ENCODE results near the gene CTSE. TPM values are rescaled to one million over a fixed set of nuclear protein-coding genes. Genes with fewer than 3 reads are reported as not detected.

CTSE gene
- total and polyA plus RNA-seq, 9 of the 15 experiments (the other 6 are each of a cell fraction or from before 2014, with no cell fraction given): 0.04 to 0.18 (median 0.09) TPM; not detected in 4

DNA sequence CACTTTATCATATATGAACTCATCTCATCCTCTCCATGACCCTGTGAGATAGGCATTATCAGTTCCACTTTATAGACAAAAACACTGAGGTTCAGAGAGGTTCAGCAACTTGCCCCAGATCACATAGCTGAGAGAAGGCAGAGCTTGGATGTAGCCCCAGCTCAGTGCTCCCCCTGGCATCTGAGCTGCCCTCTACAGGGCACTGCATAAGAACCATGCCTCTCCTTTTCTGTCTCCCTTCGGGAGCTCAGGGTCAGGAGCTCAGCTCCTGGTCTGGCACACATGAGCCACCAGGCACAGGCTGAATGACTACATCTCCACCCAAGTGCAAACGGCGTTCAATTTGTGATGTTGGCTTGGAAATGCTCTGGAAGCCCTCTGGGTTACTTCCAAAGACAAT lies 37.4 kb downstream of the CTSE start:
- Histone ChIP-seq H3K36me3 (ENCODE audit: control insufficient read depth, insufficient read depth, low read length) (no peaks in the 10 kb centered on the region), H3K4me2 (ENCODE audit: insufficient read depth, low read length) (no peak overlapping the region), H3K4me1 (replicated peaks in 1 of 2; ENCODE audit: control insufficient read depth in 2 of 2, insufficient read depth in 2 of 2, low read length in 2 of 2) (no peaks in the 10 kb centered on the region; a peak in 1 of 5 replicates), H3K9ac (ENCODE audit: insufficient read depth in 1 of 2, low read depth in 2 of 2, low read length in 2 of 2) (no peak overlapping the region), H3K79me2 (ENCODE audit: control insufficient read depth, insufficient read depth, low read length) (no peaks in the 10 kb centered on the region), H3K27ac (ENCODE audit: extremely low read depth, low read depth, low read length) (no peak overlapping the region), H3K4me3 (no peak overlapping the region), H3K9me1 (ENCODE audit: control insufficient read depth, insufficient read depth, low read length) (no peaks in the 10 kb centered on the region), H2AFZ (ENCODE audit: low read depth, low read length) (no peak overlapping the region), H3K27me3 (ENCODE audit: control insufficient read depth in 2 of 2, insufficient read depth in 2 of 2, low read length in 2 of 2) (peaks cover 11 to 51% of the 10 kb centered on the region in 2 experiments; a peak in 4 of 5 replicates), H4K20me1 (replicated peaks; ENCODE audit: control insufficient read depth, insufficient read depth, low read length) (peaks cover 16% of the 10 kb centered on the region; the same call in 1 of the 2 replicates), H3K9me3 (replicated peaks; ENCODE audit: control insufficient read depth, insufficient read depth, low read depth, low read length) (no peaks in the 10 kb centered on the region)
- FAIRE-seq: no peak
- ChIA-PET CTCF (ENCODE audit: low intra/inter-chr PET ratio) (no interaction called here), POLR2A (interaction anchor here (0.9 to 1.4 kb wide), 3 partner anchors 9 to 40 kb away, joined by 4 to 6 read pairs (median 5); no protein-coding TSS in a partner anchor)
- in situ Hi-C loops (cut with MboI): no loop called here
- intact Hi-C loops (cut with micrococcal nuclease): no loop called here
- no peak for DNase-seq (ENCODE audit: extremely low read depth in 1 of 4, low spot score in 3 of 4)
- no peak for TF ChIP-seq ZSCAN32 (CRISPR knock-in tag; IDR thresholded peaks at IDR 0.05)
- no peak for TF ChIP-seq ZNF124 (CRISPR knock-in tag; IDR thresholded peaks at IDR 0.05)
- no peak for TF ChIP-seq SMARCE1 (IDR thresholded peaks at IDR 0.05)
- TF ChIP-seq ZNF316 (IDR thresholded peaks at IDR 0.05): no peak
- no peak for TF ChIP-seq ZNF644 (tag; IDR thresholded peaks at IDR 0.05; ENCODE audit: low read depth)
- TF ChIP-seq, protein P1, sequence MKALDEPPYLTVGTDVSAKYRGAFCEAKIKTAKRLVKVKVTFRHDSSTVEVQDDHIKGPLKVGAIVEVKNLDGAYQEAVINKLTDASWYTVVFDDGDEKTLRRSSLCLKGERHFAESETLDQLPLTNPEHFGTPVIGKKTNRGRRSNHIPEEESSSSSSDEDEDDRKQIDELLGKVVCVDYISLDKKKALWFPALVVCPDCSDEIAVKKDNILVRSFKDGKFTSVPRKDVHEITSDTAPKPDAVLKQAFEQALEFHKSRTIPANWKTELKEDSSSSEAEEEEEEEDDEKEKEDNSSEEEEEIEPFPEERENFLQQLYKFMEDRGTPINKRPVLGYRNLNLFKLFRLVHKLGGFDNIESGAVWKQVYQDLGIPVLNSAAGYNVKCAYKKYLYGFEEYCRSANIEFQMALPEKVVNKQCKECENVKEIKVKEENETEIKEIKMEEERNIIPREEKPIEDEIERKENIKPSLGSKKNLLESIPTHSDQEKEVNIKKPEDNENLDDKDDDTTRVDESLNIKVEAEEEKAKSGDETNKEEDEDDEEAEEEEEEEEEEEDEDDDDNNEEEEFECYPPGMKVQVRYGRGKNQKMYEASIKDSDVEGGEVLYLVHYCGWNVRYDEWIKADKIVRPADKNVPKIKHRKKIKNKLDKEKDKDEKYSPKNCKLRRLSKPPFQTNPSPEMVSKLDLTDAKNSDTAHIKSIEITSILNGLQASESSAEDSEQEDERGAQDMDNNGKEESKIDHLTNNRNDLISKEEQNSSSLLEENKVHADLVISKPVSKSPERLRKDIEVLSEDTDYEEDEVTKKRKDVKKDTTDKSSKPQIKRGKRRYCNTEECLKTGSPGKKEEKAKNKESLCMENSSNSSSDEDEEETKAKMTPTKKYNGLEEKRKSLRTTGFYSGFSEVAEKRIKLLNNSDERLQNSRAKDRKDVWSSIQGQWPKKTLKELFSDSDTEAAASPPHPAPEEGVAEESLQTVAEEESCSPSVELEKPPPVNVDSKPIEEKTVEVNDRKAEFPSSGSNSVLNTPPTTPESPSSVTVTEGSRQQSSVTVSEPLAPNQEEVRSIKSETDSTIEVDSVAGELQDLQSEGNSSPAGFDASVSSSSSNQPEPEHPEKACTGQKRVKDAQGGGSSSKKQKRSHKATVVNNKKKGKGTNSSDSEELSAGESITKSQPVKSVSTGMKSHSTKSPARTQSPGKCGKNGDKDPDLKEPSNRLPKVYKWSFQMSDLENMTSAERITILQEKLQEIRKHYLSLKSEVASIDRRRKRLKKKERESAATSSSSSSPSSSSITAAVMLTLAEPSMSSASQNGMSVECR (CRISPR knock-in tag; IDR thresholded peaks at IDR 0.05): no peak
- no peak for ATAC-seq
- no TSS peak for BruUV-seq (replicated peaks)
- WGBS (ENCODE audit: insufficient coverage, low coverage, missing lambda C conversion rate): 2% methylated on average over 3 of the region's 3 CpGs
